NCI-H1930 (cell line): ENCODE results near the gene RTN3.
"Not testable (repeated sequence)": the region's sequence is repeated elsewhere in the genome, so short reads cannot be mapped to it uniquely, and the experiment has no call there.

Experiments used
- DNase-seq, 2 experiments: peaks; one replicate each; lab custom pipeline; 2025; lab: John Stamatoyannopoulos, UW

Gene RTN3, protein sequence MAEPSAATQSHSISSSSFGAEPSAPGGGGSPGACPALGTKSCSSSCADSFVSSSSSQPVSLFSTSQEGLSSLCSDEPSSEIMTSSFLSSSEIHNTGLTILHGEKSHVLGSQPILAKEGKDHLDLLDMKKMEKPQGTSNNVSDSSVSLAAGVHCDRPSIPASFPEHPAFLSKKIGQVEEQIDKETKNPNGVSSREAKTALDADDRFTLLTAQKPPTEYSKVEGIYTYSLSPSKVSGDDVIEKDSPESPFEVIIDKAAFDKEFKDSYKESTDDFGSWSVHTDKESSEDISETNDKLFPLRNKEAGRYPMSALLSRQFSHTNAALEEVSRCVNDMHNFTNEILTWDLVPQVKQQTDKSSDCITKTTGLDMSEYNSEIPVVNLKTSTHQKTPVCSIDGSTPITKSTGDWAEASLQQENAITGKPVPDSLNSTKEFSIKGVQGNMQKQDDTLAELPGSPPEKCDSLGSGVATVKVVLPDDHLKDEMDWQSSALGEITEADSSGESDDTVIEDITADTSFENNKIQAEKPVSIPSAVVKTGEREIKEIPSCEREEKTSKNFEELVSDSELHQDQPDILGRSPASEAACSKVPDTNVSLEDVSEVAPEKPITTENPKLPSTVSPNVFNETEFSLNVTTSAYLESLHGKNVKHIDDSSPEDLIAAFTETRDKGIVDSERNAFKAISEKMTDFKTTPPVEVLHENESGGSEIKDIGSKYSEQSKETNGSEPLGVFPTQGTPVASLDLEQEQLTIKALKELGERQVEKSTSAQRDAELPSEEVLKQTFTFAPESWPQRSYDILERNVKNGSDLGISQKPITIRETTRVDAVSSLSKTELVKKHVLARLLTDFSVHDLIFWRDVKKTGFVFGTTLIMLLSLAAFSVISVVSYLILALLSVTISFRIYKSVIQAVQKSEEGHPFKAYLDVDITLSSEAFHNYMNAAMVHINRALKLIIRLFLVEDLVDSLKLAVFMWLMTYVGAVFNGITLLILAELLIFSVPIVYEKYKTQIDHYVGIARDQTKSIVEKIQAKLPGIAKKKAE

GRCh38 chr11:63681321-63682065 is at the start of gene RTN3:
RTN3 (plus strand) TSS chr11:63681500; CDS start chr11:63681637, 137 bp downstream.
- DNase-seq: peak; percentile 96 to 98

DNA sequence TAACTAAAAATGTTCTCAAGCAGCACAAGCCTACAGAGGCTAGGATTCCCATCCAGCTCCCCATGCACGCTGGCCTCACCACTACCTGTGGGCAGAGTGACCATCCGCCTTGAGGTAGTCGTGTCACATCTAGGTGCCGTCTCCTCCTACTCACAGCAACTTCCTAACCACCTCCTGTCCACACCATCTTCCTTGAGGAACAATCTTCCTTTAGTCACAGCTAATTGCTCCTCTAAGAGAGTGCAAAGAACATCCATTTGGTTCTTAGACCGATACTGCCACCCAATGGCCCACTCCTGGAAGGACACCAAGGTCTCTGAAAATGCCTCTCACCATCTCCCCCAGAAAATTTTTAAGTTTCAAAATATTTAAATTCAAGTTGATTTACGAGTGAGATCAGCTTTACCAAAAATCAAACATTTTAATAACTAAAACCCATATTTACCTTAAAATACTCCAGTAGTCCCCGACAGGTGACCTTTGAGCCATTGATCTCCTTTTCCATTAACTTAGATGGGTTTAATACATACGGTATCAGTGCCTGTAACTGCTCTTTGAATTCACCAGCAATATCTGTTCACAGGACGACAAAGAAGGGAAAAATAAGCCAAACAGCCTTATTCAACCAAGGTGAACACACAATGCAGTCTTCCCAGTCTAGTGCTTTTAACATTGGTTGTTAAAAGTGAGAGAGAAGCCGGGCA is 45.4 kb upstream of the RTN3 start:
- peak; percentile 20 to 23 for DNase-seq

DNA sequence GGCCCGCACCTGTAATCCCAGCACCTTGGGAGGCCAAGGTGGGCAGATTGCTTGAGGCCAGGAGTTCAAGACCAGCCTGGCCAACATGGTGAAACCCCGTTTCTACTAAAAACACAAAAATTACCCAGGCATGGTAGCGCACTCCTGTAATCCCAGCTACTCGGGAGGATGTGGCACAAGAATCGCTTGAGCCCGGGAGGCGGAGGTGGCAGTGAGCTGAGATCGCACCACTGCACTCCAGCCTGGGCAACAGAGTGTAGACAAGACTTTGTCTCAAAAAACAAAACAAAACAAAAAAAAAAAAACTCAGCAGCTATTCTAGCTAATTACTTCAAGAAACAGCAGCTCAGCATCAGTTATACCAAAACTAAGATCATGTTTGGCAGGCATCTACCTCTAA is 42.9 kb upstream of the RTN3 start:
- not testable (repeated sequence) for DNase-seq

- no peak for DNase-seq
Measured at GRCh38 chr11:63639199-63639832, 42.0 kb upstream of the RTN3 start.

GRCh38 chr11:63641727-63642126 is 39.6 kb upstream of the RTN3 start:
- DNase-seq: no peak

DNA sequence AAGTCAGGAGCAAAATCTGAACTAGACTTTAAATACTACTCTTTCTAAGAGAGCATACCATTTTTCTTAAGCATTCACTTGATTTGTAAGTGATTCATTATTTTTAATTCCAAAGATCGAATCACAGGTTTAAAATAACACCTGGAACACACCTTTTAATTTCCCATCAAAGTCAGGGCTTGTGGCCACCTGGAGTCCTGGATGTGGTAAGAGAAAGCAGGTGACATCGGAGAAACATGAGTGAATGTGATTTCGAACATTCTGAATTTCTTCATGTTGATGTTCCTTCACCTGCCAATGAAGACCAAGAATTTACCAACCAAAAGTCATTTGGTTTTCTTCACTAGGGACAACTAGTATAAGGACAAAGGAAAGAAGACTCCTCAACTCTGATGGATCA is 38.1 kb upstream of the RTN3 start:
- DNase-seq: no peak

DNA sequence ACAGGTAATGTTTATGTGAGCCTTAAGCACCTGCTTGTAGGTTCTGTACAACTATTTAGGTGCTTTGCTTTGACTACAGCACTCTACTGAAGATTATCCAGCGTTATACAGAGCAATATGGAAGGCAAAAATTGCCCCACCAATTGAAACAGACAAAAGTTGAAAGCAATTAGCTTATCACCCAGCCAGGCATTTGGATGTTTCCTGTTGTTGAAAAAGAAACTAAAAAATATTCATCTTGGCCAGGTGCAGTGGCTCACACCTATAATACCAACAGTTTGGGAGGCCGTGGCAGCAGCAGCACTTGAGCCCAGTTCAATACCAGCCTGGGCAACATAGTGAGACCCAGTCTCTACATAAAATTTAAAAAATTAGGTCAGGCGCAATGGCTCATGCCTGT is 28.6 kb upstream of the RTN3 start:
- no peak for DNase-seq

DNA sequence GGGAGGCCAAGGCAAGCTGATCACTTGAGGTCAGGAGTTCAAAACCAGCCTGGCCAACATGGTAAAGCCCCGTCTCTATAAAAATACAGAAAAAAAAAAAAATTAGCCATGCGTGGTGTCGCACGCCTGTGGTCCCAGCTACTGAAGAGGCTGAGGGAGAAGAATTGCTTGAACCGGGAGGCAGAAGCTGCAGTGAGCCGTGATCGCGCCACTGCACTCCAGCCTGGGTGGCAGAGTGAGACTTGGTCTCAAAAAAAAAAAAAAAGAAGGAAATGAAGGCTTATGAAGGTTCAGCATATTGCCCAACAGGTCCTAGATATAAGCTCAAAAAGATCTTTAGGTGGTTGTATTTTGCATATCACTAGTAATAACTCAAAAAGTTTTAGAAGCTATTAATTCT is 20.3 kb upstream of the RTN3 start:
- DNase-seq: no peak

GRCh38 chr11:63663809-63664208 is 17.5 kb upstream of the RTN3 start:
- no peak for DNase-seq

GRCh38 chr11:63666874-63667273 is 14.4 kb upstream of the RTN3 start:
- no peak for DNase-seq

DNA sequence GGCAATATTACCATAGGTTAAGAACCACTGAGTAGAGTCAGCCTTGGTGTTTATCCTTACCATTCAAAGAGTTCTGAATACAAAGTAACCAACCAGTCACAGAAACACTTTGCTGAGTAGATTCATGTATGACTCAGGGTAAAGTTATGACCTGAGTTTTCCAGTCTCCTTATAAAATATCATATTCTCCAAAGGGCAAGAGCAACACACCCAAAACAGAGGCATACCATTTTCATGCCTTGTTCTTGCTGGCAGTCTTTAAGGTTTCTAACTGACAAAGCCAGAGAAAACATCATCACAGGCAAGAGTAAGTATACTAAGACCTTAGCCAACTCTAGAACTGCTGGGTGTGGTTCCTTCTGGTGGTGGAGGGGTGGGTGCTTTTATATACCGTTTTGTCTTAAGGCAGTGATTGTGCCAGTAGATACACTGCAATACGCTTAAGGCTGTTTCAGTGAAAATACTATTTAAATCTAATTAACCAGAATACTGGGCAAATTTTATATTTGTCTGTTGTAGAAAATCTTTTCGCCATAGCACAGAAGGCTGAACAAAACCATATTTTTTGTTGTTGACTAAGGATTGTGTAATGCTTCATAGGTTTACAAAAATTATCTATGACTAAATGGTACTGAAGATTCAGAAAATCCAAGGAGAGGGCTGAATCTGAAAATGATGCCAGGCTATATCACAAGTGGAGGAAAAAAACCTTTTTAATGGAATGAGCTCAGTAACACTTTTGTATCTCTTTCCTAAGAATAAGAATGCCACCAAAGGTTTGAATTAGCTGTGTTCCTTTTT is 13.1 kb upstream of the RTN3 start:
- no peak for DNase-seq

GRCh38 chr11:63670096-63670432 is 11.2 kb upstream of the RTN3 start:
- no peak for DNase-seq

DNA sequence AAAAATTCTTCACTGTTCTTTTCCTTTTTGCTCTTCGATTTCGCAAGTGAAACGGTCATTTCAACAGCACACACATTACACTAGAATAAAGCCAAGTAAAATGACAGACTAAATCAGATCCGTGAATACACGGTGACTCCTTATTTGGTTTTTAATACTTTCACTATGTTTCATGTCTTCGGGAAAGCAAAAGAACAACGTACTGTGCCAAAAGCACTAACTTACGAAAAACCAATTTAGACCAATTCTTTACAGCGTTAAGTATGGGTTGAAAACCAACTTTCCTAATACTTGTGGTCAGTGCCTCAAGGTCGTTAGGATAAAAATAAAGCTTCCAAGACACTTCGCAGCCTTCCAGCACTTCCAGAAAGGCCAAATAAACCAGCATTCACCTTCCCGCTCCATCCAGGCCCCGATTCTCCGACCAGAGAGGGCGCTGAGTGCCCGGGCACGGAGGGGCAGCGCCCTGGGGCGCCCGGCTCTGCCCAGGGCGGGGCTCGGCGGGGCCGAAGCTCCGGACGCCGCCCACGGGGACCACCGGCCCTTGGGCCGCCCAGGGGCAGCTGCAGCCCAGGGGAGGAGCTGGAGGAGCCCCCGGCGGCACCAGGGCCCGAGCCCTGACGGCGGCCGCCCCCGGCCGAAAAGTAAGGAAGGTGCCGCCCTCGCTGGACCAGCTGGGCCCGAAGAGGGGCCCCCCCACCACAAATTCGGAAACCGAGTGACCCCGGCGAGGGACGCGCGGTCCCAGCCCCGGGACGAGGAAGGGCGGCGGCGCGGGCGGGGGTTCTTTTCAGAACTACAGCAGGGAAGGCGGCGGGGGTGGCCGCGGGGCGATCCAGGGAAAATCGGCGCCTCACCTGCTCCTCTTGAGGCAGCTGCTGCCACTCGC is 10.6 kb upstream of the RTN3 start:
- DNase-seq: peak; percentile 30 to 42

GRCh38 chr11:63671322-63672155 is 9.8 kb upstream of the RTN3 start, which contains the start of gene ATL3:
ATL3 (minus strand) TSS chr11:63671376; CDS start chr11:63671335, 41 bp downstream.
- DNase-seq: peak; percentile 93 to 98

DNA sequence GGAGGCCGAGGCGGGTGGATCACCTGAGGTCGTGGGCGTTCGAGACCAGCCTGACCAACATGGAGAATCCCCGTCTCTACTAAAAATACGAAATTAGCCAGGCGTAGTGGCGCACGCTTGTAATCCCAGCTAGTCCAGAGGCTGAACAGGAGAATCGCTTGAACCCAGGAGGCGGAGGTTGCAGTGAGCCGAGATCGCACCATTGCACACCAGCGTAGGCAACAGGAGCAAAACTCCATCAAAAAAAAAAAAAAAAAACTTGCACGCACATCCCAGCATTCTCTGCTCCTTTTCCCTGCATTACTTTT is 9.2 kb upstream of the RTN3 start:
- DNase-seq: no peak

DNA sequence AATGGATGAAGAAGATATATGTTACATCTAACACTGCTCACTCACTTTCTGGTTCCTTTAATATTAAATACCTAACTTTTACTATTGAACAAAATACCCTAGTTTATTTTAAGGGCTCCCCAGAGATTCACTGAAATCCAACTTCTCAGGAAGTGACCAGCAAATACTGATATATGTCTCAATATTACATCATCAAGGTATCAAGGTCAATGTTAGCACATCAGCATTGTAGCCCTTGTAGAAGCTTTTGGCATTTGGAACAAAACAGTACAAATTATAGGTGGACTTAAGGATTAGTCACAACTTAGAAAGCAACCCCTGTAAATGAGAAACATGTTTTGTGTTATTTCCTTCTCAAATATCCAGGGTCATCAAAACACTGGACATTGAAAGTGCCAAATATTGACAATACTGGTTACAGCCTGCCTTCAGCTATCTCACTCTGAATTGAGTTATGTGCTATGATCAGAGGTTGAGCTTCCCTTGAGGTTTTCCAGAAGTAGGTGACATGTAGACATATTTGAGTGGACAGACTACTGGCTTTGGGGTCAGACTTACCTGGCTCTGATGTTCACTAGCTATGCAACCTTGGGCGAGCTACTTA is 8.3 kb upstream of the RTN3 start:
- no peak for DNase-seq

GRCh38 chr11:63673579-63673978 is 7.7 kb upstream of the RTN3 start:
- DNase-seq: no peak

GRCh38 chr11:63680834-63681320 is 423 bp upstream of the RTN3 start:
- peak in 1 of 2 experiments; percentile 55 for DNase-seq
